Glutamatergic neuron (in vitro differentiated cells): ENCODE results near the gene LIMCH1. TPM values are rescaled to one million over a fixed set of nuclear protein-coding genes. Genes with fewer than 3 reads are reported as not detected.

ENCODE experiments used
- DNase-seq: peaks from one replicate; pipeline ENCODE4 v3.0.0; 2022
- H3K27ac Mint-ChIP-seq: one replicate; pipeline ENCODE4 v1.8.0; 2020; ENCODE audit warnings: mild to moderate bottlenecking, mixed read lengths, inconsistent platforms; ENCODE audit not compliant: unreplicated experiment
- H3K27me3 Mint-ChIP-seq: one replicate; pipeline ENCODE4 v1.8.0; 2020; ENCODE audit warnings: mild to moderate bottlenecking, moderate library complexity, mixed read lengths, inconsistent platforms; ENCODE audit not compliant: unreplicated experiment
- H3K36me3 Mint-ChIP-seq: one replicate; pipeline ENCODE4 v1.8.0; 2020; ENCODE audit warnings: mild to moderate bottlenecking, mixed read lengths, inconsistent platforms; ENCODE audit not compliant: unreplicated experiment
- H3K4me1 Mint-ChIP-seq: one replicate; pipeline ENCODE4 v1.8.0; 2020; ENCODE audit warnings: mild to moderate bottlenecking, low read depth, mixed read lengths, inconsistent platforms; ENCODE audit not compliant: unreplicated experiment
- H3K4me3 Mint-ChIP-seq: one replicate; pipeline ENCODE4 v1.8.0; 2020; ENCODE audit warnings: mild to moderate bottlenecking, mixed read lengths, inconsistent platforms; ENCODE audit not compliant: unreplicated experiment
- H3K9me3 Mint-ChIP-seq: one replicate; pipeline ENCODE4 v1.8.0; 2020; ENCODE audit warnings: mild to moderate bottlenecking, moderate library complexity, mixed read lengths, inconsistent platforms; ENCODE audit not compliant: unreplicated experiment
- total RNA-seq: library from RNA; stranded (reverse); fragmentation: NEBNext Ultra II Directional; extraction: Animal tissue kit (Norgen Biotek cat#: 25700); gene quantifications from one replicate; pipeline ENCODE4 v1.2.1, GENCODE V29; 2021; ENCODE audit not compliant: unreplicated experiment
- TF ChIP-seq, protein P1 (sequence below): fragments of 200-600 bp; sonication (generic); IDR thresholded peaks from one replicate; pipeline ENCODE4 v1.5.0; 2021; ENCODE audit not compliant: partially characterized antibody, unreplicated experiment

LIMCH1 gene
- total RNA-seq, 1 donor from 2014 or later = 22.5 TPM

DNA sequence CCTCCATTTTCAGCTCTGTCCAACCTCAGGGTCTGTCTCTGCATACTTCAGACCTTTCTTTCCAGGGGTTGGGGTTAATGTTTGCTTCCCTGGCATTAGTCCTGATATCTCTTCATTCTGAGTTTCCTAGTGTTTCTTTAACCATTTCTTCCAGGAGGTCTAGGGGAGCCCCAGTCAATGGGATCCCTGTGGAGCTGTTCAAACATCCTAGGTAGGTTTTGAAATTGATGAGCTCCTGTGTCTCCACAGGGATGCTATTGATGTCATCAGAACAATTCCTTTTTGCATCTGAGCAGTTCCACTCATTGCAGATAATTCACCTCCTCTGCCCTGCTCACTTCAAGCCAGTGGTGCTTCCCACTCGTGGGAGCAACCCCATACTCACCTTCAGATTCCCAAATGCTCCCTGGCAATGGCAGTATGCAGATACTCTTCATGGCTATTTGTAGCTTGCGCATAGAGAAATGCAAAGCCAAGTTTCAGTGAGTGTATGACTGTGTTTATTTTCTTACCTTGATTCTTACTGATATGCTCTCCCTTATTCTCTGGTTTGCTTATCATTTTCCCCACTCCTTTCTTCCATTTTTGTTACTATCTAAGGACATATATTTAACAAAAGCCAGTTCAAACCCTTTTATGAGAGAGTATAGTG lies 33.7 kb upstream of the LIMCH1 start:
- DNase-seq = no peak
- Mint-ChIP-seq H3K36me3 (peaks cover 8% of the 10 kb centered on the region), H3K4me1 (no peaks in the 10 kb centered on the region), H3K27me3 (no peaks in the 10 kb centered on the region), H3K4me3 (no peak overlapping the region), H3K9me3 (no peaks in the 10 kb centered on the region), H3K27ac (no peak overlapping the region)
- TF ChIP-seq, protein P1, sequence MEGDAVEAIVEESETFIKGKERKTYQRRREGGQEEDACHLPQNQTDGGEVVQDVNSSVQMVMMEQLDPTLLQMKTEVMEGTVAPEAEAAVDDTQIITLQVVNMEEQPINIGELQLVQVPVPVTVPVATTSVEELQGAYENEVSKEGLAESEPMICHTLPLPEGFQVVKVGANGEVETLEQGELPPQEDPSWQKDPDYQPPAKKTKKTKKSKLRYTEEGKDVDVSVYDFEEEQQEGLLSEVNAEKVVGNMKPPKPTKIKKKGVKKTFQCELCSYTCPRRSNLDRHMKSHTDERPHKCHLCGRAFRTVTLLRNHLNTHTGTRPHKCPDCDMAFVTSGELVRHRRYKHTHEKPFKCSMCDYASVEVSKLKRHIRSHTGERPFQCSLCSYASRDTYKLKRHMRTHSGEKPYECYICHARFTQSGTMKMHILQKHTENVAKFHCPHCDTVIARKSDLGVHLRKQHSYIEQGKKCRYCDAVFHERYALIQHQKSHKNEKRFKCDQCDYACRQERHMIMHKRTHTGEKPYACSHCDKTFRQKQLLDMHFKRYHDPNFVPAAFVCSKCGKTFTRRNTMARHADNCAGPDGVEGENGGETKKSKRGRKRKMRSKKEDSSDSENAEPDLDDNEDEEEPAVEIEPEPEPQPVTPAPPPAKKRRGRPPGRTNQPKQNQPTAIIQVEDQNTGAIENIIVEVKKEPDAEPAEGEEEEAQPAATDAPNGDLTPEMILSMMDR = no peak

DNA sequence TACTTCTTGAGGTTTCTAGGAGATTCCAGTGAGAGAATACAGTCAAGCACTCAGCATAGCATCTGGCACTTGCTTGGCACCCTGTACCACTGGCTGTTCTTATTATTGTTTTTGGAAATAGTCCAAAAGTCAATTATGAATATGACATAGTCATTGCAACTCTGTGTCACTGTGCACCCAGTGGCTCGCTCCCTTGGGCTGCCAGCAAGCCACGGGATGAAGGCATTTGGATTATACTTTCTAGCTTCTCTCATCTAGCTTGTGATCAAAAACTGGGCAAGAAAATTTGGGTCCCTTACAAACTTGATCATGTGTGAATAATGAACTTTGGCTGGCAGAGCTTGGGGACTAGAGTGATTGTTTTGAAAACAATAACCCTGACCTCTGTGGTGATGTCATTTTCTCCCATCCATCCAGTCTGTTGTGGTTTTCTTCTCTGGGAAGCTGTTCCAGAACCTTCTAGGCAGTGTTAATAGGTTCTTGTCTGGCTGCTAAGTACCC lies 32.7 kb upstream of the LIMCH1 start:
- H3K9me3 Mint-ChIP-seq = no peaks in the 10 kb centered on the region

DNA sequence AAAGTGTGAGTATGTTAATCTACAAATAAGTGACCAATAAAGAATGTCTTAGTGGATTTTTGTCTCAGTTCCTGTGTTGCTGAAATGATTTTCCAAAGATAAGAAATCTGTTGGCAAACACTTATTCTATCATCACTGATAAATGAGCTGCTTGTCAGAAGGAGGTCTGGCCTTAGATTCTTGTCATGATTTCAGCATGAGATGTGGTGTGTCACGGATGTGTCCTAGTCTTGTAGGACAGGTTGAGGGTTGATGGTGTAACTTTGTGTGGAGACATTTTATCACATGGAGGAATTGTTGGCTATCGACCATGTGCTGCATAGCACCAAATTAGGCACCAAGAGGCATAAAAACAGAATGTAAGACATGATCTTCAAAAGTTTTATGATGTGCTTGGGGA lies 31.8 kb upstream of the LIMCH1 start:
- Mint-ChIP-seq H3K9me3 (no peaks in the 10 kb centered on the region), H3K4me1 (no peaks in the 10 kb centered on the region), H3K27ac (no peak overlapping the region), H3K36me3 (peaks cover 8% of the 10 kb centered on the region), H3K4me3 (no peak overlapping the region), H3K27me3 (peaks cover under 1% of the 10 kb centered on the region)
- no peak for DNase-seq
- TF ChIP-seq, protein P1 = no peak

More for the DNA sequence above, 32.7 kb upstream of the LIMCH1 start:
- peaks cover 8% of the 10 kb centered on the region for H3K36me3 Mint-ChIP-seq
- H3K4me3 Mint-ChIP-seq = no peak overlapping the region
- TF ChIP-seq, protein P1 = no peak
- no peaks in the 10 kb centered on the region for H3K4me1 Mint-ChIP-seq
- H3K27me3 Mint-ChIP-seq = no peaks in the 10 kb centered on the region
- no peak for DNase-seq
- H3K27ac Mint-ChIP-seq = no peak overlapping the region

DNA sequence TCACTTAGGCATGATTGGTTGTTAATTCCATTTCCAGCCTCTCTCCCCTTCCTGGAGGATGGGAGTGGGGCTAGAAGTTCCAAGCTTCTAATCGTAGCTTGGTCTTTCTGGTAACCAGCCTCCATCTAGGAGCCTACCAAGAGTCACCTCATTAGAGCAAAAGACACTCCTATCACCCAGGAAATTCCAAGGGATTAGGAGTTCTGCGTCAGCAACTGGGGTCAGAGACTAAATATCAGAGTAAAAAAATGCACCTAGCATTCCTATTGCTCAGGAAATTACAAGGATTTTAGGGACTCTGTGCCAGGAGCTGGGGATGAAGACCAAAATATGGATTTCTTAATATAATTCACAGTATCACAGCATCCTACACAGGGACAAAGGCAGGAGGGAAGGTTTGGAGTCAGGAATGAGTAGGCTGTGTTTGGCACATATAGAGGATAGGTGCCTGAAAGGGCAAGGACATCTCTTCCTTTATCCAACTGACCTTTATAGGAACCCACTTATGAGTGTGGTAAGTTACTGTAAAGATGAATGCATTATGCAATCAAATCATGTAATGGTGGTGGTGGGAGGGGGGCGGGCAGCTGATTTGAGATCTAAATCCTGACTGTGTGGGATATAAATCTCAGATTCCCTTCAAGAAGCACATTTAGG lies 30.5 kb upstream of the LIMCH1 start:
- H3K27me3 Mint-ChIP-seq = peaks cover 1% of the 10 kb centered on the region
- no peak overlapping the region for H3K27ac Mint-ChIP-seq
- no peaks in the 10 kb centered on the region for H3K4me1 Mint-ChIP-seq
- H3K9me3 Mint-ChIP-seq = no peaks in the 10 kb centered on the region
- H3K36me3 Mint-ChIP-seq = peaks cover 8% of the 10 kb centered on the region
- no peak for DNase-seq
- TF ChIP-seq, protein P1 = no peak
- H3K4me3 Mint-ChIP-seq = no peak overlapping the region

DNA sequence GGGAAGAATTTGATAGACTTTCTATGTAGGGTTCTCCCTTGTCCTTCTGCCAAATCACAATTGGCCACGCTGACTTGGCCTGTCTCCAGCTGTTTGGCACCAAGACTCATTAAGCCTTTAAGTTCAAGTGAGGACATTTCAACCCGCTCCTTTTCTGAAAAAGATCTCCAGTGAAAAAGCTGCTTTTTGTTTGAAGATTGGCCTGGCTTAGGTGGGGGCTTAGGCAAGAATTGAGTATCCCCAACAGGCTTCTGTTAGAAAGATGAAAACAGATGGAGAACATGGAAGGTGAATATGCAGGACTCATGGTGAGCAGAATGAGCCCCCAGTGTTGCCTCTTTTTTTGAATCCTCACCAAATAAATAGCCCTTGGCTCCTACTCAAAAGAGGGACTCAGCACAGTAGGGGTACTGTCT lies 28.5 kb upstream of the LIMCH1 start:
- Mint-ChIP-seq H3K27me3 (peaks cover 1% of the 10 kb centered on the region), H3K27ac (no peak overlapping the region), H3K9me3 (no peaks in the 10 kb centered on the region), H3K4me3 (no peak overlapping the region), H3K4me1 (no peaks in the 10 kb centered on the region), H3K36me3 (peaks cover 8% of the 10 kb centered on the region)
- no peak for DNase-seq
- TF ChIP-seq, protein P1 = no peak
